B cell (primary cell): ENCODE data around the gene MYO1H. TPM values are rescaled to one million over a fixed set of nuclear protein-coding genes. Genes with fewer than 3 reads are reported as not detected.
A peak's percentile ranks its signal among the peaks of the same experiment; 100 is the strongest.

Source experiments
- ATAC-seq: fragments of 200-7000 bp; cut with Tn5 transposase; one replicate; pipeline ENCODE4 v1.10.0; 2021; ENCODE audit warnings: low read depth, mild to moderate bottlenecking, moderate number of reproducible peaks, moderate library complexity
- CTCF ChIA-PET: fragments of 350-600 bp; sonication (Branson Sonifier 250); formaldehyde crosslinking; loops from one replicate; lab custom pipeline; 2021; ENCODE audit warnings: antibody characterized with exemption, inconsistent platforms; lab: Charles Lee
- POLR2A ChIA-PET: fragments of 350-600 bp; sonication (Branson Sonifier 250); formaldehyde crosslinking; loops from one replicate; lab custom pipeline; 2021; ENCODE audit warnings: antibody characterized with exemption; lab: Charles Lee
- DNase-seq: peaks from one replicate; pipeline ENCODE4 v3.0.0; 2013
- H2AFZ ChIP-seq: 2 replicates; pipeline ENCODE4 v1.6.1; 2012; ENCODE audit warnings: mild to moderate bottlenecking, low read depth, low read length; ENCODE audit not compliant: insufficient read depth, poor library complexity, severe bottlenecking
- H3K27ac ChIP-seq, 2 donors: 1 replicate in 1 of 2; 2 replicates in 1 of 2; pipeline ENCODE4 v1.5.1; 2012 to 2013; ENCODE audit warnings: low read length in 2 of 2, mild to moderate bottlenecking in 2 of 2, moderate library complexity in 1 of 2
- H3K27me3 ChIP-seq, 4 experiments: fragments of 200-600 bp in 1 of 4; sonication (generic) in 1 of 4; replicated peaks in 1 of 4; 1 replicate in 2 of 4; 2 replicates in 2 of 4; pipeline versions ENCODE4 v1.6.1 to v1.7.0; 2013 to 2016; ENCODE audit warnings: low read length in 3 of 4, mild to moderate bottlenecking in 2 of 4, mixed read lengths in 1 of 4, moderate library complexity in 1 of 4; ENCODE audit not compliant: insufficient read depth in 4 of 4, control insufficient read depth in 3 of 4; ENCODE audit errors: control extremely low read depth in 1 of 4
- H3K36me3 ChIP-seq, 2 experiments: replicated peaks in 1 of 2; 1 replicate in 1 of 2; 2 replicates in 1 of 2; pipeline versions ENCODE4 v1.6.1 to v1.7.1; 2013; ENCODE audit warnings: low read length in 1 of 2; ENCODE audit not compliant: insufficient read depth in 2 of 2, control insufficient read depth in 1 of 2; ENCODE audit errors: control extremely low read depth in 1 of 2, extremely low read depth in 1 of 2
- H3K4me1 ChIP-seq, 2 donors: fragments of 200-600 bp in 1 of 2; sonication (generic) in 1 of 2; 1 replicate in 1 of 2; 2 replicates in 1 of 2; pipeline versions ENCODE4 v1.5.1 to v1.6.1; 2013 to 2017; ENCODE audit warnings: low read length in 2 of 2; ENCODE audit not compliant: control insufficient read depth in 2 of 2, insufficient read depth in 2 of 2
- H3K4me2 ChIP-seq: replicated peaks from 2 replicates; pipeline ENCODE3; 2012; ENCODE audit warnings: mild to moderate bottlenecking, low read depth, low read length; ENCODE audit not compliant: poor library complexity, severe bottlenecking
- H3K4me3 ChIP-seq, 5 experiments: fragments of 200-600 bp in 1 of 5; sonication (generic) in 1 of 5; 1 replicate in 3 of 5; 2 replicates in 2 of 5; pipeline versions ENCODE4 v1.5.1 to v1.7.0; 2011 to 2016; ENCODE audit warnings: low read length in 4 of 5, mild to moderate bottlenecking in 4 of 5, low read depth in 2 of 5, control low read depth in 1 of 5, moderate library complexity in 1 of 5; ENCODE audit not compliant: insufficient read depth in 1 of 5; ENCODE audit errors: control extremely low read depth in 1 of 5, extremely low read depth in 1 of 5
- H3K79me2 ChIP-seq: fragments of 200-600 bp; sonication (generic); one replicate; pipeline ENCODE4 v1.6.0; 2016; ENCODE audit warnings: low read length; ENCODE audit not compliant: control insufficient read depth, insufficient read depth
- H3K9ac ChIP-seq: fragments of 200-600 bp; sonication (generic); 2 replicates; pipeline ENCODE4 v1.6.1; 2017; ENCODE audit warnings: mild to moderate bottlenecking, low read length, moderate library complexity
- H3K9me3 ChIP-seq, 3 donors: one replicate each; pipeline versions ENCODE4 v1.6.1 to v1.7.1; 2013; ENCODE audit warnings: low read length in 2 of 3; ENCODE audit not compliant: control insufficient read depth in 2 of 3, insufficient read depth in 1 of 3; ENCODE audit errors: control extremely low read depth in 1 of 3
- H4K20me1 ChIP-seq: 2 replicates; pipeline ENCODE4 v1.6.0; 2012; ENCODE audit warnings: mild to moderate bottlenecking, low read length; ENCODE audit not compliant: insufficient read depth, control insufficient read depth, poor library complexity, severe bottlenecking
- H3K27ac Mint-ChIP-seq: one replicate; pipeline ENCODE4 v1.8.0; 2021; ENCODE audit warnings: mixed read lengths
- H3K27me3 Mint-ChIP-seq: one replicate; pipeline ENCODE4 v1.8.0; 2021; ENCODE audit warnings: mixed read lengths
- H3K4me1 Mint-ChIP-seq: one replicate; pipeline ENCODE4 v1.8.0; 2021; ENCODE audit warnings: mixed read lengths
- H3K4me3 Mint-ChIP-seq: one replicate; pipeline ENCODE4 v1.8.0; 2021; ENCODE audit warnings: mixed read lengths
- H3K9me3 Mint-ChIP-seq: one replicate; pipeline ENCODE4 v1.8.0; 2022; ENCODE audit warnings: mixed read lengths; ENCODE audit not compliant: insufficient read depth
- CTCF ChIP-seq: fragments of 200-600 bp; IDR thresholded peaks from one replicate; pipeline ENCODE4 v1.8.0; 2022; ENCODE audit warnings: antibody characterized with exemption, mild to moderate bottlenecking
- EZH2 ChIP-seq: IDR thresholded peaks from 2 replicates; pipeline ENCODE4 v1.6.1; 2012; ENCODE audit warnings: borderline replicate concordance, low read depth, mild to moderate bottlenecking, moderate library complexity, low read length; ENCODE audit not compliant: insufficient read depth, poor library complexity, severe bottlenecking
- WGBS: methylation state at CpG from one replicate; pipeline ENCODE4 v1.1.5; 2013; ENCODE audit warnings: missing lambda C conversion rate; ENCODE audit not compliant: insufficient coverage; 5-methylcytosine and 5-hydroxymethylcytosine counted together
- intact Hi-C: fragments of 100-400 bp; cut with micrococcal nuclease; formaldehyde crosslinking; loops from one replicate; pipeline ENCODE4 v1.10.0; 2022
- polyA plus RNA-seq: library from polyadenylated mRNA; depleted of rRNA; stranded (reverse); fragments of >200 nt; gene quantifications from 2 replicates; pipeline ENCODE4 v1.2.3, GENCODE V29; 2012
- total RNA-seq, 2 donors: library from RNA; stranded (reverse); fragments of 120-200 nt in 1 of 2; gene quantifications; 1 replicate in 1 of 2; 2 replicates in 1 of 2; pipeline versions ENCODE4 v1.2.3 to v1.2.4, GENCODE V29; 2013 to 2022

Gene MYO1H
- total and polyA plus RNA-seq, 2 donors (not counting 1 experiment from before 2014, with no cell fraction given) = not detected

GRCh38 chr12:109475121-109475520 lies 127.4 kb downstream of the MYO1H start:
- Histone ChIP-seq H3K4me3 (no peak overlapping the region), H3K4me2 (no peak overlapping the region), H4K20me1 (peaks cover 9% of the 10 kb centered on the region), H3K36me3 (no peaks in the 10 kb centered on the region), H3K4me1 (peaks cover 22 to 23% of the 10 kb centered on the region in 2 donors), H3K27ac (no peak overlapping the region), H3K79me2 (peaks cover 93% of the 10 kb centered on the region), H3K9ac (no peak overlapping the region), H2AFZ (no peak overlapping the region), H3K9me3 (no peaks in the 10 kb centered on the region), H3K27me3 (no peaks in the 10 kb centered on the region)
- intact Hi-C loops = no loop called here
- ATAC-seq = no peak
- Mint-ChIP-seq H3K27ac (no peak overlapping the region), H3K9me3 (no peaks in the 10 kb centered on the region), H3K4me1 (peaks cover 46% of the 10 kb centered on the region), H3K4me3 (no peak overlapping the region), H3K27me3 (no peaks in the 10 kb centered on the region)
- WGBS = 94% methylated on average over 5 of the region's 7 CpGs
- ChIA-PET CTCF (no interaction called here), POLR2A (no interaction called here)
- DNase-seq = no peak
- no peak for TF ChIP-seq CTCF
- TF ChIP-seq EZH2 = no peak

GRCh38 chr12:109475993-109476806 lies 128.5 kb downstream of the MYO1H start:
- Histone ChIP-seq H3K9me3 (no peaks in the 10 kb centered on the region), H3K4me3 (peak overlapping the region; percentile 73 to 99 (median 96)), H2AFZ (peak overlapping the region; percentile 99), H3K36me3 (no peaks in the 10 kb centered on the region), H3K79me2 (peaks cover 93% of the 10 kb centered on the region), H4K20me1 (no peaks in the 10 kb centered on the region), H3K9ac (peak overlapping the region; percentile 98), H3K4me1 (peaks cover 22 to 23% of the 10 kb centered on the region in 2 donors), H3K4me2 (peak overlapping the region; percentile 89), H3K27ac (peak overlapping the region in 1 of 2 donors; percentile 93), H3K27me3 (no peaks in the 10 kb centered on the region)
- no peak for TF ChIP-seq EZH2
- no peak for TF ChIP-seq CTCF
- no peaks in the 10 kb centered on the region for H3K27me3 Mint-ChIP-seq
- peak overlapping the region; percentile 99 for H3K4me3 Mint-ChIP-seq
- ATAC-seq = no peak
- intact Hi-C loops = no loop called here
- DNase-seq = no peak
- ChIA-PET POLR2A (no interaction called here), CTCF (no interaction called here)
- H3K27ac Mint-ChIP-seq = peak overlapping the region; percentile 98
- H3K4me1 Mint-ChIP-seq = peaks cover 43% of the 10 kb centered on the region
- H3K9me3 Mint-ChIP-seq = no peaks in the 10 kb centered on the region
- 33% methylated on average over 19 of the region's 19 CpGs for WGBS
